SK-MEL-5 (cell line): Measurements from ENCODE around the gene FARP2. TPM values are rescaled to one million over a fixed set of nuclear protein-coding genes. Genes with fewer than 3 reads are reported as not detected.

Experiments used
- DNase-seq: peaks from one replicate; pipeline ENCODE4 v3.0.0-alpha.2; 2016; ENCODE audit warnings: low read depth, low spot score
- in situ Hi-C: cut with HindIII; loops from 2 replicates; pipeline ENCODE4 v1.10.0; 2016; ENCODE audit warnings: low sequenced_read_pairs, high pct_unique_total_duplicates, low pct_unique_long_range_greater_than_20kb
- total RNA-seq: library from RNA; depleted of rRNA; stranded (reverse); fragments of >200 nt; shearing (Covaris generic); gene quantifications from 2 replicates; pipeline ENCODE4 v1.2.3, GENCODE V29; 2014

The FARP2 gene
- total RNA-seq, 1 experiment from 2014 or later = 344 TPM

DNA sequence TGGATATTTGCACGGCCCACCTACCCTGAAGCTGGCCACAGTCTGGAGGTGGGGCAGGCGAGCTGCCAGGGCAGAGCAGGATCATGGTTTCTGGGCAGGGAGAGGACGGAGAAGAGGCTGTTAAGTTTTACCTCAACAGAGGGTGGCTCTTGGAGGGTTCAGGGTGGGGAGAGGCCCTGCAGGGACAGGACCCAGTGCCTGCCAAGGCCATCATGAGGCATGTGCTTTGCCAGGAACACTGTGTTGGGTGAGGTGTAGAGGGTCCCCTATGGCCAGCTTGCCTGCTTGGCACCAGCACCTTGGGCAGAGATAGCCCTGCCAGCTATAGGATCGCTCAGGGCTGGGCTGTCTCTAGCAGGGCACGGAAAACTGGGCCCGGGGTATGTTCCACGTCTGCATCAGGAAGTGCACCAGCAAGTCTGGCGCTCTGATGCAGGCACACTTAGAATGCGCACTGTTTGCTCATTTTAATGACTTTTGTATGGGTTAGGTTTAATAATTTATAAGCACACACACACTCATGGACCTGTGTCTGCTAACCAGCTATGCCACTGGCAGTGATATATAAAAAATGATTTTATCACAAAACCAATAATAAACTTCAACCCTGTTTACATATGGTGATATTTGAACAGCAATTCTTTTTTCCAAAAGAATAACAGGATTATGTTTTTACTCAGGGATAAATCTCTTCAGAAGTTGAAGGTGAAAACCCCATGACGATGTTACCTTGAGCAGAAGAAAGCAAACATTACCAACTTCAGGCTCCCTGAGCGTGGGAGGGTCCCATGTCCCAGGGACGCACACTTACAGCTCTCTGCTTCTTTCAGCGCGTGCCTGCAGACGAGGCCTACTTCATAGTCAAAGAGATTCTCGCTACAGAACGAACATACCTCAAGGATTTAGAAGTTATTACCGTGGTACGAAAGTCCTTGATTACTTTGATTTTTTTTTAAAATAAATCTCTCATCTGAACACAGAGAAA, 105.9 kb downstream of the FARP2 start:
- in situ Hi-C loops = no loop called here
- no peak for DNase-seq

DNA sequence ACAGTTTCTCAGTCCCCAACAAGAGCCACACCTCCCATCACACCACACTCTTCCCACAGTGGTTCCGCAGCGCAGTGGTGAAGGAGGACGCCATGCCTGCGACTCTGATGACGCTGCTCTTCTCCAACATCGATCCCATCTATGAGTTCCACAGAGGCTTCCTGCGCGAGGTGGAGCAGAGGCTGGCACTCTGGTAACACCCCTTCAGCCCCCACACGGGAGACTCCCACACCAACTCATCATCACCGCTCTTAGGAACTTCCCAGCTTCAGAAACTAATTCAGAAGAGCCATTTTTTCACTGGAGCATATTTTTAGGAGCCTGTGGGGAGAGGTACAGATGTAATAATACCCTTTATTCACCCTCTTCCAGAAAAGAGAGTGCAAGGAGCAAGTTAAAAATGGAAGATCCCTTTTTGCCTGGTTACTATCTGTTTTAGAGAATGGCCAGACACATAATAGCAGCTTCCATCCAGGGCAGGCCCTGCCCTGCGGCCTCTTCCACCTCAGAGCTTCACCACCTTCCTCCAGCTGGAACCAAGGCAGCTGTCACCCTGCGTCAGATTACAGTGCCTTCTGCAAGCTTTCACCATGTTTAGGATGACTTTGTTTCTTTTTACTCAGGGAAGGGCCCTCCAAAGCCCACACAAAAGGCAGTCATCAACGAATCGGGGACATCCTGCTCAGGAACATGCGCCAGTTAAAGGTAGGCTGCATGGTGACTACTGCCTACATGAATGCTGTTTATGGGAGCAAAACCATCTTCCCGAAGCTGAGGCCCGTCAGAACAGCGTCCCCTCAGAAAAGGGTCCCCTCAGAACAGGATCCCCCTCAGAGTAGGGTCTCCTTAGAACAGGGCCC, 107.4 kb downstream of the FARP2 start:
- in situ Hi-C loops = no loop called here

DNA sequence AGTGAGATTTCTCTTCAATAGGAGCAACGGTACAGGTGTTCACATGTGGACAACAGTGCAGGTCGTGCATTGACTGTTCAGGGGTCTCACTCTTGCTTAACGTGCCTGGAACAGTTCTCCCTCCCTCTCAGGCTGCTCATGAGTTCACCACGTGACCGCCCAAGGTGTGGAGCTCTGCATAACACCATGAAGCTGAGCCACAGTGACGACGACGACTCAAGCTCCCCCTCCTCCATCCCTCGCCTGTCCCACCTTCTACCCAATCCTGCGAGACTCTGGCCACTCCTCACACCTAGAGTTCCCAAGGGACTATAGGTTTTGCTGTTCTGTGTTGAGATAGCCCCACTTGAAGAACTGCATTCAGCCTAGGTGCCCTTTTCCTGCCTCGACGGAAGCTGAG, 109.5 kb downstream of the FARP2 start:
- in situ Hi-C loops = no loop called here
- DNase-seq = no peak

More for the DNA sequence above, 107.4 kb downstream of the FARP2 start:
- no peak for DNase-seq

DNA sequence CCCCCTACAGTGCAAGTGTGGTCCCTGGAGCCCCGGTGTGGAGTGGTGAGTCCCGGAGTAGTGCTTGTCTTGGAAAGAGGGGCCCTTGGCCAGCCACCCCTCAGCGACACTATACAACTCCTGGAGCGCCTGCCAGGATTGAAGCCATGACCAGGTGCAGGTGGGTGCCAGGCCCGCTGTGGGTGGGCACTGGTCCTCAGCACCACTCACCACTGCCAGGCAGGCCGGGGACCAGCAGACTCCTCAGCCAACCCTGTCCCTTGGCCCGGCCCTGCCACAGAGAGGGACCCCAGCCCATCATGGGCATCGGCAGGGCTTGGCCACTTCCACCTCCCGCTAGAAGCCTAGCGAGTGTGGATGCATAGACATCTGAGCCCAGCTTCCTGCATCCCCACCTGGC, 110.1 kb downstream of the FARP2 start:
- DNase-seq = no peak
- in situ Hi-C loops = no loop called here

DNA sequence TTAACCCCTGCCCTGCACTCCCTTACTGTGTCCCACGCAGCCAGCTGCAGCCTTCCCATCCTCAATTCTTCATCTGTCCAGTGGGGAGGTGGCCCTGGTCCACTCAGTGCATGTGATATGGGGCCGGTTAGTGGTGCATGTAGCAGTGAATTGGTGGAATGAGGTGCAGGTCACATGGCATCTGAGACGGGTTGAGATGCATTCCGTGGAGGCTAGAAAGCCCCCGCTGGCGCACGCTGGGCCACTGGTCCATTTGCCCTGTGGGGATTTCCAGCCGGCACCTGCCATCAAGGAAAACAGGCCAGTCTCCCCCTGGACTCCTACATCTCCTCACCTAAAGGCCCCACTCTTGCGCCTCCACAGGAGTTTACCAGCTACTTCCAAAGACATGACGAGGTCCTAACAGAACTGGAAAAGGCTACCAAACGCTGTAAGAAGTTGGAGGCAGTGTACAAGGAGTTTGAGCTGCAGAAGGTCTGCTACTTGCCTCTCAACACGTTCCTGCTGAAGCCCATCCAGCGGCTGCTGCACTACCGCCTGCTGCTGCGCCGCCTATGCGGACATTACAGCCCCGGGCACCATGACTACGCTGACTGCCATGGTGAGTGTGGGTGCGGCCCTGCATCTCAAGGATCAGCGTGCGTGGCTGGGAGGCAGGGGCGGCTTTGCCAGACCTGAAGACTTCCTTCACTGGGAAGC, 111.8 kb downstream of the FARP2 start:
- in situ Hi-C loops = no loop called here

DNA sequence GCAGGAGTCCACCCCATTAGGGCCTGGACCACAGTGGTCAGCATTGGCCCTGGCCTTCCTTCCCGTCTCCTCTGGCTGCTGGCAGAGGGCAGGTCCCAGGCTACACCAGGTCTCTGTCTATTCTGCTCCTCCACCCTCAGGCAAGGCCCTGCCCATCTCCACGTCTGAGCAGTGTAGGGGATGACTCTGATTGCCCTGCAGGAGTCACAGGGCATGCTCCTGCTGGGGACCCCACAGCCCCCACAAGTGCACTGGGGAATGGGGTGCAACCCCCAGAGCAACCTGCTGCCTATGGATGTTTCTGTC, 112.3 kb downstream of the FARP2 start:
- in situ Hi-C loops = no loop called here
- DNase-seq = no peak

More for the DNA sequence above, 111.8 kb downstream of the FARP2 start:
- DNase-seq = no peak

DNA sequence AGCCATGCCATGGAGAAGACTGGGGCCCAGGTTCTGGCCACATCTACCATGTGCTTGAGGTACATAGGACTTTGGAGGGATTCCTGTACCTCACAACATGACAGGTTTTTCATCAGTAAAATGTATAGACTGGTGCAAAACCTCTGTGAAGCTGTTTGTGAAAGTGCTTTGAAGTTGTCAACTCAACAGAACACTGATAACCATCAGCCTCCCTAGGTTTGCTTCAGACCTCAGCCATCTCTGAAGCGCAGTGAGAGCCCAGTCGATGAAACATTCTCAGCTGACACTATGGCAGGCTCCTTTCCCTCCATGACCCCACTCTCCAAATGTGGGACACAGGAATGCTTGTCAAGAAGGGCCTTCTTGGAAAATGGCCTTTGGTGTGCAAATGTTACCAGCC, 113.7 kb downstream of the FARP2 start:
- DNase-seq = no peak
- in situ Hi-C loops = no loop called here

DNA sequence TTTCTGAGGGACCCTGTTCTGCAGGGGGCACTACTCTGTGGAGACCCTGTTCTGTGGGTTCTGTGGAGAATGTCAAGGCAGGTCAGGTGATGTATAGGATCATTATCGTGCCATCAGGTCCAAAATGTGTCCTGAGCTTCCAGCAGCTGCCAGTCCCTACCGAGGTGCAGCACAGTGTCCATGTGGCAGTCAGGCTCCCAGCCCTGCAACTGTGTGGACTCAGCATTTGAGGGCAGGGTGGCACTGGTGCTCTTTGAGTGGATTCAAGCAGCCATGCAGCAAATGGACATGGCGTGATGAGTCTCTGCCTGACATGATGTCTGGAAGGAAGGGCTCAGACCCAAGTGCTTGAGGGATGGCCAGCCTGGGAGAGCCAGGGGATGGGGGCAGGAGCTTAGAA, 117.3 kb downstream of the FARP2 start:
- in situ Hi-C loops = no loop called here
- no peak for DNase-seq

DNA sequence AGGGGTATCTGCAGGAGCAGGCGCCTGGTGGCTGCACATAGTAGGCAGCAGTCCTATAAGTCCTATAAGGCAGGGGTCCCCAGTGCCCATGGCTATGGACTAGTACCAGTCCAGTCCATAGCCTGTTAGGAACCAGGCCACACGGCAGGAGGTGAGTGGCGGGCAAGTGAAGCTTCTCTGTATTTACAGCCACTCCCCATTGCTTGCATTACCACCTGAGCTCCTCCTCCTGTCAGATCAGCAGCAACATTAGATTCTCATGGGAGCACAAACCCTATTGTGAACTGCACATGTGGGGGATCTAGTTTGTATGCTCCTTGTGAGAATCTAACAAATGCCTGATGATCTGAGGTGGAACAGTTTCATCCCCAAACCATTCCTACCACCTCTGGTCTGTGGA, 119.2 kb downstream of the FARP2 start:
- DNase-seq = no peak
- in situ Hi-C loops = no loop called here

DNA sequence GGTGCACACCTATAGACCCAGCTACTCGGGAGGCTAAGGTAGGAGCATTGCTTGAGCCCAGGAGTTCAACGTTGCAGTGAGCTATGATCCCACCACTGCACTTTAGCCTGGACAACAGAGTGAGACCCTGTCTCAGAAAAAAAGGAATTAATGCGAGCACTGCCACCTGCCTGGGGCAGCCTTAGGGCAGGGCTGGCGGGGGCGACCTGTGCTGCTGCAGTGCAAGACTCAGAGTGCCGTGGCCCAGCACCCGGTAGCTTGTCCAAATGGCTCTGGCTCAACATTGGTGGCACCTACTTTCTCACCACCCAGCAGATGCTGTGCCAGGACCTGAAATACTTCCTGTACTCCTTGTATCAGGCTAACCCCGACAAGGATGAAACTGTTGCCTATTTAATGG, 122.1 kb downstream of the FARP2 start:
- in situ Hi-C loops = no loop called here
- no peak for DNase-seq

DNA sequence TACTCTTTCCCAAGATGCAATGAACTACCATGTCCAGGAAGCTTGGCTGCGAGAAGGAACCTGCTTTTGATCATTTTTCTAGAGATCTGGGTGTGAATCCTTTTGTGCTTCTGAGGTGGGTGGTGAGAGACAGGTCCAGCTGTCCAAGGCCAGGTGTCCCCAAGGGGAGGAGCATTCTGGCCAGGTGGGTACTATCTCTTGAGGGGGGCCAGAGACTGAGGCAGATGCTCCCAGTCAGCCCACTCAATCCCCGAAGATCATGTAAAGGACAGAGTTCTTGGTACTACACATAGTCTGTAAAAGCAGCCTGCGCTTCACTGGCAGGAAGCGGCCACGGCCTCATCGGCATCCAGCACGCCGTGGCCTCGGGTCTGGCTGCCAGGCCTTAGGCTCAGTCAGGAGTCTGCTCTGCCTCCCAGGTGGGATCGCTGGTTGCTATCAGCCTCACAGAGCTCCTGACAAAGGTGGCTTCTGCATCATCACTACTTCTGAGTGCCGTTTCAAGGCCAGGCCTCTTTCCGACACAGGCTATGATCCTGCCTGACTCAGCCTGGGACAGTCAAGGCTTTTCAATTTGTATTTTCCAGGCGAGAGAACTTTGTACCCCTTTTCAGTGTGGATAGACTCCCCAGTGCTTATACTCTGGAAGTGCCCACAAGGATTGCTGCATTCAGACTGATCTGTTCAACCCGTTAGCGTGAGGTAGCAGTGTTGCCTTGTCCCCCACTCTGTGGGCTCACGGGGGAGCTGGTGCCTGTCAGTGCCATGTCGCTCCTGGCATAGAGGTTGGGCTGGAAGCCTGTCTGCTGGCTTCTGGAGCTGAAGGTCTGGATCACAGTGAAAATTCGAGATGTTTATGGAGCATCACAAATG, 123.2 kb downstream of the FARP2 start:
- in situ Hi-C loops = no loop called here
- no peak for DNase-seq

DNA sequence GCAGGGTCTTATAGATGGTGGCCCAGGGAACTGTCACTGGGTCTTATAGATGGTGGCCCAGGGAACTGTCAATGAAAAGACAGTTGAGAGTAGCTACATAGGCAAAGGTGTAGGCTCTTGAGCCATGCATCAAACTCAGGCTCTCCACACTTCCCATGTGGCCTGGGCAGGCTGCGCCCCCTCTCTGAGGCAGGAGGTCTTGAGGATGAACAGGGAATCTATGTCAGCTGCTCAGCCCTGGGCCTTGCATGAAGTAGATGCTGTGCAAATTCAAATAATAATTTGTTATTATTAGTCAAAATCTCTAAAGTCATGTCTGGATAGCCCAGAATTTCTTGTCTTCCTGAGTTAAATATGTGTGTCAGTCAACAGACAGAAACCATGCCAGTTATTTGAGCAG, 125.6 kb downstream of the FARP2 start:
- DNase-seq = no peak
- in situ Hi-C loops = no loop called here

DNA sequence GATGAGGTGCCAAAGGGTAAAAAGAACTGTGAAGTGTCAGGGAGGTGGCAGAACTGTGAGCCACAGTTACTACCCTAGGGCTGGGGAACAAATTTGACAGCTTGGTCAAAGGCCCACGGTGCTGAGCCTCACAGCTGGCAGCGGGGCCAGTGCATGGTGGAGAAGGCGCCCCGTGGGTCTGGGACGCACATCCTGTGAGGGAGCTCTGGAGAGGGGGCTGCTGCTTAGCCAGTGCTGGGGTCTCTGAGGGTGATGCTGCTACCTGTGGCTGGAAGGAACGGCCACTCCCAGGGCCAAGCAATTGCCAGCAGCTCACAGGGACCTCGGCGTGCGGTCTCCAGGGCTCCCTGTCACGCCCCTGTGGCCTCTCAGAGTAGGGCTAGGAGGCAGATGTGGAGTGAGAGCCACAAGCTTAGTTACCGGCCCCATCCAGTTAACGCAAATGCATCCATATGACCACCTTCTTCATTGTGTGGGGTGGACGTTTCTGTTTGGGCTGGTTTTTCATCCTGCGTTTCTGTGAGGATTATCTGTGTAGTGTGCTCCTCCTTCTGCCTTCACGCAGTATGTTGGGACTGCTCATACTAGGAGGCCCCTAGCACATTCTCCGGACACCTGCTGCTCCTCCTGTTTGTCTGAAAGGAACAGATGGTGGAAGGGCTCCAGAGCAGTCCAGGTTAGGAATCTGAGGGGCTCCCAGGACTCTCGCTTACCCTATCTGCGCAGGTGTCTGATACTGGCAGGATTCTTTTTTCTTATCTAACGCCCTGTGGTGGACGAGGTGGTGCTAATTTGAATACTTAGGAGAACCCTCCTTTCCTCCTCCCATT, 126.3 kb downstream of the FARP2 start:
- in situ Hi-C loops = no loop called here
- DNase-seq = no peak

DNA sequence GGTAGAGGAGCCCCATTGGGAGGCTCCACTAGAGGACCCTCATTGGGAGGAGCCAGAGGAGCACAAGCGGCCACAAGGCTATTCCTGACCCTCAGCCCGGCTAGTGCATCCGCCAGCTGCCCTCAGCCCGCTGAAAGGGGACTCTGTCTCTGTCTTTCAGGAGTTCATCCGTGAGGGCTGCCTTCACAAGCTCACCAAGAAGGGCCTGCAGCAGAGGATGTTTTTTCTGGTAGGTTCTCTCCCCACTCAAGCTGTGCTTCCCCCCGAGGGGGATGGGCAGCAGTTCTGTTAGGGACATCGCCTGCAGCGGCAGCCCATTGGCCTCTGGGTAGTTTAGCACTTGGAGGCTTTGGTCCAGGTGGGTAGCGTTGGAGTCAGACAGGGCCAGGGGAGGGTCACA, 127.2 kb downstream of the FARP2 start:
- in situ Hi-C loops = no loop called here
- DNase-seq = no peak

DNA sequence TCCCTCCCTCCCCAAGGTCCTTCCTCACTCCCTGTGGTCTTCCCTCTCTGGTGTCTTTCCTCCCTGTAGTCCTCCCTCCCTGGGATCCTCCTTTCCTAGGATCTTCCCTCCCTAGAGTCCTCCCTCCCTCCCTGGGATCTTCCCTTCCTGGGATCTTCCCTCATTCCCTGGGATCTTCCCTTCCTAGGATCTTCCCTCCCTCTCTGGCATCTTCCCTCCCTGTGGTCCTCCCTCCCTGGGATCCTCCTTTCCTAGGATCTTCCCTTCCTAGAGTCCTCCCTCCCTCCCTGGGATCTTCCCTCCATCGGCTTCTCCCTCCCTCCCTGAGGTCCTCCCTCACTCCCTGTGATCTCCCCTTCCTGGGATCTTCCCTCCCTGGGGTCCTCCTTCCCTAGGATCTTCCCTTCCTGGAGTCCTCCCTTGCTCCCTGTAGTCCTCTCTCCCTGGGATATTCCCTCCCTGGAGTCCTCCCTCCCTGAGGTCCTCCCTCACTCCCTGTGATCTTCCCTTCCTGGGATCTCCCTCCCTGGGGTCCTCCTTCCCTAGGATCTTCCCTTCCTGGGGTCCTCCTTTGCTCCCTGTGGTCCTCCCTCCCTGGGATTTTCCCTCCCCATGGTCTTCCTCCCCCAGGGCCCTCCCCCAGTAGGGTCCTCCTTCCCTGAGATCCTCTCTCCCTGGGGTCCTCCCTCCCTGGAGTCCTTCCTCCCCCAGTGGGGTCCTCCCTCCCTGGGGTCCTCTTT, 129.3 kb downstream of the FARP2 start:
- DNase-seq = no peak
- in situ Hi-C loops = no loop called here

DNA sequence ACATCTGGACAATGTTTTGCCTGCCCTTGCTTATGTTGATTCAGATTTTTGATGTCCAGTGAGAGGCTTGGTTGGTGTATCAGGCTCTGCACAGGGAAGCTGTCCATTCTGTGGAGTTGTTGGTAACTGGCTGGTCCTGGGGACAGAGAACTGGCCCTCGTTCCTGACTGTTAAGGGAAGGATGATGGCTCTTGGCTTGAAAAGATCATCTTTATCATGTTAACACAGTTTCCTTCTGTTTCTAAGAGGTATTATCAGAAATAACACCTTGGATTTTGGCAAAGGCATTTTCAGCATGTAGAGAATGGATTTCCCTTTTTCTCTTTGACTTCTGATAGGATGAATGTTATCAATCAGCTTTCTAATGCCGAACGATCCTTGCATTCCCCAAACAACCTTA, 133.0 kb downstream of the FARP2 start:
- DNase-seq = no peak
- in situ Hi-C loops = no loop called here
